Stimulated activated CD4-positive, alpha-beta T cell treated with anti-CD3 and anti-CD28 coated beads, Interleukin-12 subunit alpha, Interleukin-12 subunit beta, amount 100 ng/mL, for 24 hours (primary cell): ENCODE results near the gene NPTXR.

Source experiments
- DNase-seq, 2 experiments: peaks; one replicate each; pipeline ENCODE4 v3.0.0-alpha.2; 2020; ENCODE audit warnings: low read depth in 2 of 2

The NPTXR gene

DNA sequence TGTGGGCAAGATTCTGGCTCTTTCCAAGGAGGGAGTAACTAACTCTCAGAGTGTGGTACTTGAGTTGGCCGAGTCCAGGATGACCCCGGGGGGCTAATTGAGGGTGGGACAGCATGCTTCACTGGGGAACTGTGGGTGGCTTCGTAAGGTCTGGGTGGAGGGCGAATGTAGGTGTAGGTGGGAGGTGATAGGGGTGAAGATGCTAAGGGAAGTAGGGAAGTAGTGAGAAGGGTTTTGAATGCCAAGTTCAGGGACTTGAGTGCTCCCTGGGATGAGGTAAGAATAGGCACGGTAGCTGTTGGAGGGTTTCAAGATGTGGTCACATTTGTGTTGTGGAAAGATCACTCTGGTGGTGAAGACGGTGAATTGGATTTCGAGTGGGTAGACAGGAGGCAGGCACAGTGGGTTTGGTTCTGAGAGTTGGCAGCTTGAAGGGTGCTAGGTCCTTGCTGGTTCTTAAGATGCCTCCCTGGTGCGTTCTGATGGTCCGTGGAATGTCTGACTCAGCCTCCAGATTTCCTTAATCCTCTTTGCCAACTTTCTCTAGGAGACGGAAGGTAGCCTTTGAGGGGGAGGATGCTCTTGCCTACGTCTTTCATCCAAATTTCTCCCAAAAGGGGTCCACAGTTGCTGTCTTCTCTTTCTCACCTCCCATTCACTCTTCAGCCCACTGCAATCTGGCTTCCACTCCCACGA is 47.4 kb downstream of the NPTXR start:
- DNase-seq, result no peak

DNA sequence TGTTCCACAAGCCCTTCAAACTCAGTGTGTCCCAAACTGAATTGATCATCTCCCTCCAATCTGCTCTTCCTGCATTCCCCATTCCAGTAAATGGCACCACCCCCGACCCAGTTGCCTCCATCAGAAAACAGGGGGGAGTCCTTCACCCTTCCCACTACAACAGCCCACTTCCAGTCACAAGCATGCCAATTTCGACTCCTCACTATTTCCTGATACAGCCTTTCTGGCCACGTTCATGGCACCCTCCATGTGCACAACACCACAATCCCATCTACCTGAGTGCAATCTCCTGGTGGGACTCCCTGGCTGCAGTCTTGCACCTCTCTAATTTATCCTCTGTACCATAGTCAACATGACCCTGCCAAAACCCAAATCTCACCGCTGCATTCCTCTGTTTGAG is 48.3 kb downstream of the NPTXR start:
- no peak for DNase-seq

GRCh38 chr22:38793721-38794466 is 49.9 kb downstream of the NPTXR start, which contains the start of gene DNAL4:
Gene DNAL4, minus strand, starts transcription at chr22:38794143. Its CDS starts 11,412 bp downstream, at chr22:38782731.
- peak; percentile 79 to 91 for DNase-seq

- no peak for DNase-seq
Observed at GRCh38 chr22:38793317-38793716, 50.5 kb downstream of the NPTXR start.

DNA sequence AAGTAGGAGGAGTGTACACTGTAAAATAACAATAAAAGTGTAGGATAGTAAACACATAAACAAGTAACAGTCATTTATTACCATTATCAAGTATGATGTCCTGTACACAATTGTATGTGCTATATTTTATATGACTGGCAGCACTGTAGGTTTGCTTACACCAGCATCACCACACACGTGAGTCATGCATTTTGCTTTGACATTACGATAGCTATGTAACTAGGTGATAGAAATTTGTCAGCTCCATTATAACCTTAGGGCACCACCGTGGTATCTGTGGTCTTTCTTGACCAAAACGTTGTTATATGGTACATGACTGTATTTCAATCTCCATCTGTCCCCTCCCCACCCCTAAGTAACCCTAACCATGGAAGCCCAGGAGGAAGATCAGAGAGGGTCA is 51.0 kb downstream of the NPTXR start:
- DNase-seq, result no peak

DNA sequence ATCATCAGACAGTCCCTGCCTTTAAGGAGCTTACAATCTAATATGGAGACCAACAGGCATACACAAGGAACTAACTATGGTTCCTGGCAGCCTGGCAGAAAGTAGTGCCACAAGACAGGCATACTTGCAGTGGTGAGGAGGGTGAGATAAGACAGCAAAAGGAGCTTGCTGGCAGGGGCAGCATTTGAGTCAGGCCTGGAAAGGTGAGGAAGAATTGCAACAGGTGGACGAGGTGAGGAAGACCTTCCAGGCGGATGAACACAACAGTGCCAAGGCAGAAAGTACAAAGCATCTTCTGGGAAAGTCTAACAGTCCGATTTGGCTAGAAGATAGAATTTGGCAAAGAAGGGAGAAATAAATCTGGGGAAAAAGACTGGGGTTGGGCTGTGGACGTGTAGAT is 54.2 kb downstream of the NPTXR start:
- no peak for DNase-seq

DNA sequence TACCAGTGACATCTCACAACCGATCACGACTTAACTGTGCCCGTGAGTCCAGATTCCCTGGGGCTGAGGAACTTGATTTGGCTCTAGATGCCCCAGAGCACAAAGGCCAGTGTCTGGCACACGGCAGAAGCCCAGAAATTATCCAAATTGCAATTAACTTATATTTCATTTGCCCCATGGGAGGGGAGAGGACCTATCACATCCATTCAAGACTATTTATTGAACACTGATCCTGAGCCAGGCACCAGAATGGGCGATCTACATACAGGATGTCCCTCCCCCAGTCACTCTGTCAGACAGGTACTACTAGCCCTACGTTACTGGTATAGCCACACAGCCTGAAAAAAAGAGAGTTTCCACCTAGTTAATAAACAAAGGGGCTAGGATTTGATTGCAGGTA is 55.0 kb downstream of the NPTXR start:
- DNase-seq, result no peak

DNA sequence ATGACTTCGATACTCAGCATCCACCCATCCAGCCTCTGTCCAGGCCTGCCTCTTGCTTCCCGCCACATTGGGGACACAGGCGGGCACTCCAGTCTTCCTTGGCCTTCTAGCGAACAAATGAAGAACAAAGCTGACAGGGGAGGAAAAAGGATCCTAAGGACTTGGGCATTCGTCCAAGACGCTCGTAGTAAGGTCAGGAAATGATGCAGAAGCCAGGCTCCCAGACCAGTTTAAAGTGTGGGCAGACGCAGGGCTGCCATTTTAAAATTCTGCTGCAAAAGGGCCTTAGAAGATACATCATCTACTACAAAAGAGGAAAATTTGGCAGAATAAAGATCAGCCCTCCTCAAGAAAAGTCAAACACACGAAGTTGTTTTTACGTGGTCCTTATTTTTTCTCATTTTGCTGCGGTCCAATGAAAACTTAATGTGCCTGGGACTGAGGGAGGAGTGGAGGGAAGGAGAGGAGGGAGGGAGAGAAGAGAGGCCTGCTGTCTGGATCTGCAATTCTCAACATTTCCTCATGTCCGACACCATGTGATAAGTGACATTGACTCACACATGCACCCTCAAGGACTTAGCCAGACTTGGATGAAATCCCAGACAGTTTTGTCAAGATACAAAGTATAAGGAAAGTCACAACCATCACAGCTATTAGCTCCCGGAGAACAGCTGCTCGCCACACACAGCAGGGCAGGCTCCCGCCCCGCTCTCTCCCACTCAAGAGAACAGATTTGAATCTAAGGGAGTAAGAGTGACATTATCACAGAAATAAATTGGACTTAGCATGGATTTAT is 55.6 kb downstream of the NPTXR start:
- no peak for DNase-seq

- no peak for DNase-seq
Observed at GRCh38 chr22:38786631-38787030, 57.2 kb downstream of the NPTXR start.

- DNase-seq, result no peak
Observed at GRCh38 chr22:38784856-38785255, 59.0 kb downstream of the NPTXR start.

DNA sequence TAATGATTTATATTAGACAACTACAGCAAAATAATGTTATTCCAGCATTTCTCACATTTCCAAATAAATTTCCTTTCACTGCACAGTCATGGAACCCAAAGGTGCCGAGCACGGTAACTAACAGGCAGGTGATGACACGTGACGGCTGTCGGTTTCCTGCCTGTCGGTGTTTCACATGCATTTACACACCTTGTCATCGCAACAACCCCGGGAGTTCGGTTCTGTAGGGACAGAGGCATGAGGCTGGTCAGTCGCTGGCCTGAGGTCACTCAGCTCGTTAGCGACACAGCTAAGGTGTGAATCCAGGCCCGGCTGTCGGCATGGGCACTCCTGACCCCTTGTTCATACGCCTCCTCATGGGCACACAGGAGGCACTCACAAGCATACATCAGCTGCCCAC is 59.8 kb downstream of the NPTXR start:
- no peak for DNase-seq

GRCh38 chr22:38783095-38783615 is 60.7 kb downstream of the NPTXR start:
- no peak for DNase-seq

- DNase-seq, result no peak
Observed at GRCh38 chr22:38782402-38783094, 61.3 kb downstream of the NPTXR start.

DNA sequence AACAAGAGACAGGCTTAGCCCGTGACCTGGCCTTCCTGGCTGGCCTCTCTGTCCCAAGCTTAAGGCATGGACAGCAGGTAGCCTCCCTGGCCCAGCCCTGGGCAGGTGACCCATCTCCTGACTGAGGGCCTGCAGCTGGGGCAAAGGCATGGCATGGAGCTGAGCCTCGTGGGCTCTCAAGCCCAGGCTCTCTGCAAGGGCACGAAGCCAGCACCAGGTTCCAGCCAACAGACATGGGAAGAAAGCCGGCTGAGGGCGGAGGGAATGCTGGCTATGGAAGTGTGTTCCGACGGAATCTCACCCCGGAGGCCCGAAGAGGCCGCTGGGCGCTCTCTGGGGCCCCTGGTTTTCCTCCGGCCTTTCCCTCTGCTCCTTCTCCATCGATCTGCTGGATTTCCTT is 62.8 kb downstream of the NPTXR start:
- no peak for DNase-seq

- DNase-seq, result no peak
Observed at GRCh38 chr22:38777087-38777671, 66.6 kb downstream of the NPTXR start.

- no peak for DNase-seq
Observed at GRCh38 chr22:38776086-38776485, 67.7 kb downstream of the NPTXR start.

GRCh38 chr22:38775656-38776055 is 68.2 kb downstream of the NPTXR start:
- no peak for DNase-seq

GRCh38 chr22:38774496-38775166 is 69.2 kb downstream of the NPTXR start:
- no peak for DNase-seq

- no peak for DNase-seq
Observed at GRCh38 chr22:38773363-38773946, 70.4 kb downstream of the NPTXR start.

DNA sequence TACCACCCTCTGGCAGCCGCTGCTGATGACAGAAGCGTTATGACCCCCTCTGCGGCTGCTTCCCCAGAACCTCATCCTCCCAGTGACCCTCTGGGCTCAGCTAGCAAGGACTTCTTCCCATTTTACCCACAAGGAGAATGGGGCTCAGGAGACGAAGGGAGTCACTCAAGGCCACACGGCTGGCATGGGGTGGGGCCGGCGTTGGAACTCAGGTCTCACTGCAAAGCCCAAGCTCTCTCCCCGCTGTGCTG is 71.3 kb downstream of the NPTXR start:
- no peak for DNase-seq
